Islet of Langerhans (tissue), 1 donor: ENCODE measurements around the gene CCDC148.

ENCODE experiments used
- FAIRE-seq: peaks from one replicate; lab custom pipeline; 2011; peaks lifted over from hg19 to GRCh38; lab: Jason Lieb, UNC

Gene CCDC148

DNA sequence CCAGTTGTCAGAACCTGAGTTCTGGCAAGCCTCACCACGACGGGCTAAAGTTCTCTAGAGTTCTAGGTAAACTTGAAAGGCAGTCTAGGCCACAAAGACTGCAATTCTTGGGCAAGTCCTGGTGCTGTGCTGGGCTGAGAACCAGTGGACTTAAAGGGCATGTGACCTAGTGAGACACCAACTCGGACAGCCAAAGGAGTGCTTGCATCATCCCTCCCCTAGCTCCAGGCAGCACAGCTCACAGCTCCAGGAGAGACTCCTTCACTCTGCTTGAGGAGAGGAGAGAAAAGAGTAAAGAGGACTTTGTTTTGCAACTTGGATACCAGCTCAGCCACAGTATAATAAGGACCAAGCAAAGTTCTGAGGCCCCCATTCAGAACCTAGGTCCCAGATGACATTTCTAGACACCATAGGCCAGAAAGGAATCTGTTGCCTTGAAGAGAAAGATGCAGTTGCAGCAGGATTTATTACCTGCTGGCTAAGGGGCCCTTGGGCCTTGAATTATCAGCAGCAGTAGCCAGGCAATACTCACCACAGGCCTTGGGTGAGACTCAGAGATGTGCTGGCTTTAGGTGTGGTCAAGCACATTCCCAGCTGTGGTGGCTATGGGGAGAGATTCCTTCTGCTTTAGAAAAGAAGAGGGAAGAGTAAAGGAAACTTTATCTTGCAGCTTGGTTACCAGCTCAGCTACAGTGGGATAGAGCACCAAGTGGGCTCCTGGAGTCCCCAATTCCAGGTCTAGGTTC is 303.1 kb downstream of the CCDC148 start:
- FAIRE-seq = no peak

DNA sequence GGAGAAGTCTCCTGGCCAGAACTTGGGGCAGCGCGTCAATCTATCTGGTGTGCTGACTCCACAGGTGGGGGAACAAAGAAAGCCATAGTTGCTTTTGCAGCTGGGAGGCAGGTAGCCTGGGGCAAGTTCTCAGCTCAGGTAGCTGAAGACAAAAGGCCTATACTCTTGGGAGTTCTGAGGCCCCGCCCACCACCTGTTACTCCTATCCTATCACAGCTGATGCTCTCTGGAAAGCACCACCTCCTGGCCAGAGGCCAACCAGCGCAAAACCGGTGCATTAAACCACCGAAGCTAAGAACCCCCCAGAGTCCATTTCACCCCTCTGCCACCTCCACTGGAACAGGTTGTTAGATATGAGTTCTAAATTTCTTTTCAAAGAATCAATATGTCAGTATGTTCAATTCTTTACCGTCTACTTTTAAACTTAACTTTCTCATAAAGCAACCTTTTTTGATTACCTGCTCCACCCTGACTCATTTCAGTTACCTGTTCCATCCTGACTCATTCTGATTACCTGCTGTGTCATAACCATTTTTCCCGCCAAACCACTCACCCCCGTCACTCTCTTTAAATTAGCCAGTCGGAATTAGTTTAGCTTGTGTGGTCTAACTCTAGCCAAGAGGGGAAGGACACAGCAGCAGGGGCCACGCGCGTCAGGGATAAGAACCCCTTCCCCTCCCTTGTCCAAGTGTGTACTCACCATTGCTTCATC is 311.5 kb downstream of the CCDC148 start:
- no peak for FAIRE-seq

DNA sequence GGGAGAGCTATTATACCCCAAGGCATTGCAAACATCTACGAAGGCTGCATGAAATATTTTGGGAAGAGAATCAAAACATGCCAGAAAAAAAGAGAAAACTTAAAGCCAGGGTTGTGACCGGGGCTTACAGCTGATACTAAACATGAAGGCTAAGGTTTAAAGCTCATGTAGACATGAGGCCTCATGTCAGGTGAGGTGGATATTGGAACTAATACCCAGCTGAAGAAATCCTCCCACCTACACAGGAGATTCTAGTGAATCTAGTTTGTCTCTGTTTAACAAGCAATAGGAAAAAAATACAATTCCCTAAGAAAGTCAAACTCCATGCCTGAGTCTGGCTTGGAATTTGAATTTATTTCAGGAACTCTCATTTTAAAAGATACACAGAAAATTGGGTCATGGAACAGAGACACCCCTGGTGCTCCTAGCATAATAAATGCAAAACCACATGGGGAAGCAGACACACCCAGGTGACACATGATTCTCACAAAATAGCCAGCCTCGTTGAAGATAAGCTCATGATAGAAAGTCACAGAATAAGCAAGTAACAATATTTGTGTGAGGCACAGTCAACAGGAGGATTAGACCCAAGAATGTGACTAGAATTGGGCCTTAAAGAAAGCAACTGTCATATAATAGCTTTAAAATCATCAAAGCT is 312.7 kb downstream of the CCDC148 start:
- no peak for FAIRE-seq

DNA sequence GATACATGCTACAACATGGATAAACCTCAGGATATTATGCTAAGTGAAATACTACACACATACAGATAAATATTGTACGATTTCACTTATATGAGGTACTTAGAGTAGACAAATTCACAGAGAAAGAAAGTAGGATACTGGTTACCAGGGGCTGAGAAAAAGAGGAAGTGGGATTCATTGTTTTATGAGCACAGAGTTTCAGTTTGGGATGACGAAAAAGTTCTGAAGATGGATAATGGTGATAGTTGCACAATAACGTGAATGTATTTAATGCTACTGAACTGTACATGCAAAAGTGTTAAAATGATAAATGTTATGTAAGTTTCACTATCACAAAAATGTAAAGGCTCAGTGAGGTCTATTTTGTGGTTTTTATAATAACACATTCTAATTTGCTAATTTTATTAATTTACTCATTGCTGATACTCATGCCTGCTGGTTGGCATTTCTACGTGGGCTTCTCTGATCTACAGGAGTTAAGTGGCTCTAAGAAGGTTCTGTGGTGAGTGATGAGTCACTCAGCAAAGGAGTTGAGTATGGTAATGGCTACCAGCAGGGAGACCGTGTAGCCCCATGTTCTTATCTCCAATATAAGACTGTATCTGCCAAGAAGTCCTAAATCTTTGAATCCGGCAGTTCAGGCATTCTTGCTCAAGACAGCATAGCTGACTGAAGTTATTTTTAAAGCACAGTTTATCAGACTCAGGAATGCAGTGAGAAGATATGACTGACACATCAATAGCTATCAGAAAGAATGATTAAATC is 313.8 kb downstream of the CCDC148 start:
- no peak for FAIRE-seq

DNA sequence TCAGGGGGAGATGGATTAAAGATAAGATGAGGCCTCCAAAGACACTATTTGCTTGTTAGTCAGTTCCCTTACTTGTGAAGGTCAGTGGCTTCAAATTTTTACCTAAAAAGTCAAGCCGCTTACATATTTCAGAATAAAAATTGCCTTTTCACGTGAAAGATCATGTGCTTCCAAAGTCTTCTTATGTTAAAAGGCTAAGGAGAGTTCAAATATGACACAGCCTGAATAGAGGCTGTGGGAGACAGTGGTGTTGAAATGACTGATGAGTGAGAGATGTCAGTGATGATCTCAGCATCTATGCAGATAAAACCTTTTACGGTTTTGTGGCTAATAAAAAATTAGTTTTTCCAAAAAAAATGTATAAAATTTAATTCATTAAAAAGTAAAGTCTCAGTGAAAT is 314.4 kb downstream of the CCDC148 start:
- FAIRE-seq = no peak

DNA sequence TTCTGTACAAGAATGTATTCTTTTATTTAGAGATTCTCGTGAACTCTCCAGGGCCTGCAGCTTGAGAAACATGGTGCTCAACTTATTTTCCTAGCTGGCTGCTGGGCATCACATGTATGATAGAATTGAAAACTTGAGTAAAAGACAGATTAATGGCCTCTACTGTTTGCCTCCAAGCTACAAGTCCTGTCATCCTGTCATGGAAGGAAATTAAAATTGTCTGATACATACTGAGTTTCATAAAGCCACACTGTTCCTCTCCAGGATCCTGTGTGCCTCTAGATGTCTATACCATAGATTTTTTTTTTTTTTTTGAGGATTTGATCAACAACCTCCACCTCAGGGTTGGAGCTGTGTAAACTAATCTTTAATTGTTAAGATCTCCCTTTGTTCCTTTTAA is 316.4 kb downstream of the CCDC148 start:
- no peak for FAIRE-seq

DNA sequence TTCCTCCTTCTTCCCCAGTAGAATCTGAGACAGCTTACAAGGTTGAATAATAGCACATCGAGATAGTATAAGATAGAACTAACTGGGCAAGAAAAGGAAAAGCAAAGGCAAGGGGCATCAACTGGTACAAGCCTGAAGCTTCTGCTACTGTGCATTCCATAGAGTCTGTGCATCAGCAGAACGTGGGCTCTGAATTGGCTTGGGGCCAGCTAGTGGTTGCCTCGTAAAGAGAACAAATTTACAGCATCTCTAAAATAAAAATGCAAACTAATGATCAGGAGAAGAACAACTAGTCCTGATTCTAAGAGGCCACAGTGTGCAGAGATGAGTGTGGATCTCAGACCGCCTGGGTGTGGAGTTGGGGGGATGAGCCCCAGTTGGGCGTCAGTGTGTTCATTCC is 318.3 kb downstream of the CCDC148 start:
- no peak for FAIRE-seq

DNA sequence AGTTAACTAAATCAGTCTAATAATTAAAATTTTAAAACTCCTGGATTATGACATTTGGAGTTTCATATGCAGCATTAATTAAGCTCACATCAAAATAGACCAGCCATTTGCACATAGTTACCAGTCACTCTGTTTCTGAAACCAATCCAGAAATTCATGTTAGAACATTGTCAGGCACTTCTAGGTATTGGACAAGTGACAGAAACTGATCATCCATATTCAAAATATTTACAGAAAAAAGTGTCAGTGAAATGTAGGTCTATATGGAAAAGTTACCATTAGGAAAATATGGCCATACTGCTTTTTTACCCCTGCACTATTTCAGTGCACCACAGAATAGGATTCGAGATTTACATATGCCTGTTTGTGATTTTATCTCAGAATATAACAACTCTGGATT is 321.5 kb downstream of the CCDC148 start:
- no peak for FAIRE-seq

DNA sequence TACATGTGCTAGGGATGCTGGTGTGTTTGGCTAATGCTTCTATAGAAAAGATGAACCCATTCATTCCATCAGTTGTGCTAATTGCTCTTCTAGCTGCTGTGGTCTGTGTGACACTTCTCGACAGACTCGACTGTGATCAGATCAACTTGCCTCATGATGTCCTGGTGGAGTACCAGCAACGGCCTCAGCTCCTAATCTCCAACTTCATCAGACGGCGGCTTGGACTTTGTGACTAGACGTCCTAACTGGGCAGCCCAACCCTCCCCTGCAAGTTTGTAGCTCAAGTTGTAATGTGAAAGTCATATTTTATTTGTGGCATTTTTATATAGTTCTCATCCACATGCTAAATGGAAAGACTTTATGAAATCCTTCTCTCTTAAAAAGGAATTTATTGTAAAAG is 321.9 kb downstream of the CCDC148 start:
- FAIRE-seq = no peak

DNA sequence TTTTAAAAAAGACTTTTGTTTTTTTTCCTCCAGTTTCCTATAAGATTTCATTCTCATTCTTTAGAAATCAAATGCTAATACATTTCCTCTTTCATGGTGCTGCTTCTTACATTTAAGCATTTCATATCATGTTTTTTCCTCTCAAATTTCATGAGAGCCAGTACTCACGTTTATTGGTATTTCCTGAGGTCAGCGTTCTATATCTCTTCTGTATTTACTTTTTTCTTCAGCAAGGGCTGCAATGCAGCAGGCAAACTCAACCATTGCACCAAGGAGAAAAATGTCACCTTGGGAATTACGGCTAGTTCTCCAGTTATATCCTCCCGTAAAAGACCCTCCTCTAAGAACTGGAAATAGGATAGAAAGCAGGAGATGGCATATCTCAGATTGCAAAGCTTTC is 322.5 kb downstream of the CCDC148 start:
- no peak for FAIRE-seq

DNA sequence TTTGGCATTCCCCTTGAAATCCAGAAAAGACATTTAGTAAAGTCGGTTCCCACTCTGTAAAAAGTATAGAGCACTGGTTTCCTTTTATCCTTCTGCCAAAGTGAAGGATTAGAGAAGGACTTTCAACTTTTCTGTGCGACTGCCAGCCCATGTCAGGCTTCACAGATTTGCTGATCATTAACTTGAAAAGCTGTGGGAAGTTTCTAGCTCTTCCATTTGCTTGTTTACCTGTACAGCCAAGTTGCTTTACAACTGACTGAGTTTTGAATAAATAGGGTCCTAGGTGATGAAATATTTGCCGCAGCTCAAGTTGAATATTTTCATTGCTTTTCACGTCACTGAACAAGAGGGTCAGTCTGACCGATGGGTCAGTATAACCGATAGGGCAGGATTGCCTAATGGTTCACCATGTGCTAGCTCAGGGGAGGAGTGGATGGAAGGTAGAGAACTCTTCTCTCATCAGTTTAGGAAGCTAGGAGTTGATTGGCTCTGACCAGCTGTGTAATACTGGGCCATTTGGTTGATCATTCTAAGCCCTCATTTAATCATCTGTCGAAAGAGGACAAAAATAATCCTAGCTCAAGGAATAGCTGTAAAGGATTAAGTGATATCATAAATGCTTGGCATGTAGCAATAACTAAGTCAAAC is 324.5 kb downstream of the CCDC148 start:
- peak; percentile 9 for FAIRE-seq

DNA sequence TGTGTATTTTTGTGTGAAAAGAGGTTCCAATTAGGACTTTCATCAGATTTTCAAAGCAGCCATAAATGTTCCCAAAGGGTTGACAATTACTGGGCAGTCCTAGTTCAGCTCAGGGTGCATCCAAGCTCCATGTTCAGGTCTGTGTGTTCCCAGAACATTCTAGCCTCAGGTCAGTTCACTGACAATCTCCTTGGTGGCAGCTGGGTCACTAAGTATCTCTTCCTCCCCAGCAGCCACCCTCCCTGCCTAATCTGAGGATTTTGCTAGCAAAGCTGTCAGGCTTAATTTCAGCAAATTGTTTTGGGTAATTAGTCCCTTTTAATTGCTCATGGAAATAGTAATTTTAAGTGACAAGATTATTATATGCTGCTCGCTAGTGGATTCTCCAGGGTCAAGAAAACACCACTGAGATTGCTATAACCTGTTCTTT is 325.1 kb downstream of the CCDC148 start:
- FAIRE-seq = no peak

DNA sequence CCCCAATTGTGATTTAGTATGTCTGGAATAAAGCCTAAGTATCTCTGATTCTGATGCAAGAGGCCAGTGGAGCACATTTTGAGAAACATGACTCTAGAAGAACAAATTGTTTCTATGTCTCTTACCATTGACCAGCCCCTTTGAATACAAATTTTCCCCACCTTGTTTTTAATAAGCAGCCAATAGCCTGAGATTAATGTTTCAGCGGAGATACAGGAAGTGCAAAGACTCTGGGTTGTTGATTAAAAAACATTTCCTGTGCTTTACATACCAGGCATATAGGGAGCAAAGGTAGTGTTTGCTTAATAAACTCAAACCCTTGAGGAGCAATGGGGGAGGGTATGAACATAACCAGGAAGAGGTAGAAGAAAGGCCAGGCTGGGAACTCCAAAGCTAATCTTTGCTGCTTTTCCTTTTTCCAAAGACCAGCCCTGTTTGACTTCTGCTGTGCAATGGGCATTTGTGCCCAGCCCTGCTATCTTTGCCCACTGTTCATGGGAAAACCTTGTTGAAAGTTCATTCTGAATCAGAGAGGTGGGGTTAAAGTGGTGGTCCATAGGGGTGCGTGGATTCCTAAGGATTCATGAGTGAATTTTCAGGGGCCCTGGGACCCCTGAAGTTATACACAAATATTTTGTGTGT is 325.6 kb downstream of the CCDC148 start:
- no peak for FAIRE-seq

DNA sequence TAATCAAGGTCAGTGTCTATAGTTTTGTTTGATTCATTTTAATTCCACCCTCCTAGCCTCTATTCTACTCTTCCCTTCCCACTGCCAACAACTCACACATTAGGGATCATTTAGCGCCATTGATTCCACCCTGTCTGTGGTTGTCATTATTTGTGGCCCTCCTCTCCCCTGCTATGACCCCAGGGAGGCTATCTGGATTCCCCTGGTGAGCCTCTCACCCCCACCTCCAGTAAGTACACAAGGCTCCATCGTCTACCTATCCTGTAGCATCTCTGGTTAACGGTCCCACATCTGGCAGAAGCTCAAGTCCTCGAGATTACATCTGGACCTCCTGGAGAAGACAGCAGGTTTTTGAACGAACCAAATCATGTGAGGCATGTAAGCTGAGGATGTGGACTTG is 327.5 kb downstream of the CCDC148 start:
- FAIRE-seq = no peak

DNA sequence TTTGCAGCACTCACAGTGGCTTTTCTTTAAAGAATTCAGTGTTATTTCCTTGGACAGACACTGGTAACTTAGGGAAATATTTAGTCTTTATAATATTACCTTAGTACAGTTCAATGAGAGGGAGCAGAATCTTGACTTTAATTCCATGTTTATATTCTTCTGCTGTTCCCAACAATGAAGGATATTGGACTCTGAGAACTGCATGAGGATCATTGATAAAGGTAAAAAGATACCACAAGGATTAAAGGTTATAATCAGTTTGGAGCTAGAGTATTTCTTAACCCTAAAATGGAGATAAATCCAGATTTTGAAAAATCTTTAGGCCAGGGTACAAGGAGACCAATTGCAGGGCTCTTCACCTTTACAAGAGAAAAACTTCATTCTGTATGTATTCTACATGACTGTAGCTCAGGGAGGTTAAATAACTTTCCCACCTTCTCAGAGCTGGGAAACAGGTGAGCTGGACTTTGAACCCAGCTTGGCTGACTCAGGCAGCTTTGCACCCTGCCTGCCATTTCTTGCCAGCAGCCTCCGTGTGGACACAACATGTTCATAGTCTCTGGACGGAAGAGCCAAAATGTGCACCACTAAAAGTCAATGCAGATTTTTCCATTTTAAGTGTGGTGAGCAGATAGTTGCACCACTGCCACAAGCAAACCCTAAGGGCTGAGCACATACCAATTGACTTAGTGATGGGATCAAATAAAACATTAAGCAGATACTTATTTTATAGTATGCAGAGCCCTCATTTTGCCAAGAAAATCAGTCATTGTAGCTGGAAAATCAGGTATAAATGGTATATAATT is 328.2 kb downstream of the CCDC148 start:
- FAIRE-seq = peak; percentile 47

DNA sequence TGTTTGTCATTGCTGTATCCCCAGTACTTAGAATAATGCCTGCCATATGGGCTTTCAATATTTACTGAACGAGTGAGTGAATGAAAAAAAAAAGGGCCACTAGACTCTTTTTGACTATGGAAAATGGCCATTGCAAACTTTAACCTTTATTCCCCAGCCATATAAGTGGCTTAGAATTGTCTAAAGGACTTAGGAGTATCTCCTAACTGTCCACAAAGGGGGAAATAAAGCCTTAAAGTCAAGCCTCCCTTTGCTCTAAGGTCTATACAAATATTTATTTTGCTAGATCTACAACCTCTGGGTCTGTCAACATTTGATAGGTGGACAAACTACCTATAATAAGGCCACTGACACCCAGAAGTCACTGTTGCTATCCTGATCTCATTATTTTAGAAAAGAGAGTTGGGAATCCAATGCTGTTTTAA is 329.2 kb downstream of the CCDC148 start:
- peak; percentile 33 for FAIRE-seq

DNA sequence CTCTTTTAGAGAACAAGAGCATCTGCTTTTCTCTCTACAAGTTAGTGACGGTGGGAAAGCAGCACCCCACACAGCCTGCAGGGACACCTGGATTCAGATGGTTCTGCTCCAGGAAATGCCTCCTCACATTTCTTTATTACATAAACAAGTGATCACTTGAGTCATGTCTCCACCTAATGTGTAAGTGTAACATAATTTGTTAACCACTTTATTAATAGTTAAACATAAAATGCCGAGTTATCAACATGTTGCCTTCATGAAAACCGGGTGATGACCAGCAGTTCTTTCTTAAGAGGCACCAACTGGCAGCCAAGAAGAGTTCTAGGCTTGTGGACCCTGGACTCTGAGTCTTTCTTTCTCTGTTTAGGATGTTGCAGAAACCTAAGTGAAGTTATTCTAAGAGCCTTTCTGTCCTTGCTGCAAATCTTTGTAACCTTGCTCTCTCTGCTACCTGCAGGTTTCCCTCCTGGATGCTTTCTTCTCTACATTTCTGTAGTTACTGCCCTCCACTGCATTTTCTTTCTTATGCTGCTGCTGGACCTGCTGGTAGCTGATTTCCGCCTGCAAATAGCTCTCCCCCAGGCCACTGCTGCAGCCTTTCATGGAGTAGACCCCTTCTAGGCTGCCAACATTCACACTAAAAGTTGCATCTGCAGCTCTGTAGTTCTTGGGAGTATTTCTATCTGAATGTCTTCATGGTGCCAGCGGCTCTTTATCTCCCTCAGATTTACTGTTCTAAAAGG is 330.6 kb downstream of the CCDC148 start:
- no peak for FAIRE-seq

DNA sequence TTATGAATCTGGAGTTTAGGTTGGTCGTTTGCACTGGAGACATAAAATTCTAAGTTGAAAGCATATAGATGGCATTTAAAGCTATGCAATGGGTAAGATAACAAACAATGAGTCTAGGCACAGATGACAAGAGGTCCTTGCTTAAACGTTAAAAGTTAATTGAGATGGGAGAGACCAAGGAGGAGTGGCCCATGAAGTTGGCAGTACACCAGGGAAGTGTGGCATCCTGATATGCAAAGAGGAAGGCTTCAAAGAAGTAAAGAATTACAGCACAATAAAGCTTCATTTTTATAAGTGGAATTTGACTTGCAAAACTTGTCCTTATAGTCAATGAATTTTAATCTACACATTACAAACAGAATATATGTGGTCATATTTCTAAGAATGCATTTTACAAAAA is 331.7 kb downstream of the CCDC148 start:
- no peak for FAIRE-seq
